Measurements from ENCODE around the gene MYMK.

DNA sequence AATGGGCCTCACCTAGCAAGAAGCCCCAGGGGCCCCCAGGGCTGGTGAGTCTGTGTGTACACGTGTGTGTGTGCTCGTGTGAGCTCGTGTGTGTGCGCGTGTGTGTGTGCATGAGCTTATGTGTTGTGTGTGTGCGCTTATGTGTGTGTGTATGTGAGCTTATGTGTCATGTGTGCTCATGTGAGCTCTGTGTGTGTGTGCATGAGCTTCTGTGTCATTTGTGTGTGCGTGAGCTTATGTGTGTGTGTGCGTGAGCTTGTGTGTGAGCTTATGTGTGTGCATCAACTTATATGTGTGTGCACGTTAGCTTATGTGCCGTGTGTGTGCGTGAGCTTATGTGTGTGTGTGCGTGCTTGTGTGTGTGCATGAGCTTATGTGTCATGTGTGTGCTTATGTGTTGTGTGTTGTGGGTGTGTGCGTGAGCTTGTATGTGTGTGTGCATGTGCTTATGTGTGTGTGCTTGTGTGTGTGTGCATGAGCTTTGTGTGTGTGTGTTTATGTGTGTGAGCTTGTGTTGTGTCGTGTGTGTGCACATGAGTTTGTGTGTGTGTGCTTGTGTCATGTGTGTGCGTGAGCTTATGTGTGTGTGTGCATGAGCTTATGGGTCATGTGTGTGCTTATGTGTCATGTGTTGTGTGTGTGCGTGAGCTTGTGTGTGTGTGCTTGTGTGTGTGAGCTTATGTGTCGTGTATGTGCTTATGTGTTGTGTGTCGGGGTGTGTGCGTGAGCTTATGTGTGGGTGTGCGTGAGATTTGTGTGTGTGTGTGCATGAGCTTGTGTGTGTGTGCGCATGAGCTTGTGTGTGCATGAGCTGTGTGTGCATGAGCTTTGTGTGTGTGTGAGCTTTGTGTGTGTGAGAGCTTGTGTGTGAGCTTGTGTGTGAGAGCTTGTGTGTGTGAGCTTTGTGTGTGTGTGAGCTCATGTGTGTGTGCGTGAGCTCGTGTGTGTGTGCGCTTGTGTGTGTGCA is 29.1 kb downstream of the MYMK start:
- TF ChIP-seq, protein P1, sequence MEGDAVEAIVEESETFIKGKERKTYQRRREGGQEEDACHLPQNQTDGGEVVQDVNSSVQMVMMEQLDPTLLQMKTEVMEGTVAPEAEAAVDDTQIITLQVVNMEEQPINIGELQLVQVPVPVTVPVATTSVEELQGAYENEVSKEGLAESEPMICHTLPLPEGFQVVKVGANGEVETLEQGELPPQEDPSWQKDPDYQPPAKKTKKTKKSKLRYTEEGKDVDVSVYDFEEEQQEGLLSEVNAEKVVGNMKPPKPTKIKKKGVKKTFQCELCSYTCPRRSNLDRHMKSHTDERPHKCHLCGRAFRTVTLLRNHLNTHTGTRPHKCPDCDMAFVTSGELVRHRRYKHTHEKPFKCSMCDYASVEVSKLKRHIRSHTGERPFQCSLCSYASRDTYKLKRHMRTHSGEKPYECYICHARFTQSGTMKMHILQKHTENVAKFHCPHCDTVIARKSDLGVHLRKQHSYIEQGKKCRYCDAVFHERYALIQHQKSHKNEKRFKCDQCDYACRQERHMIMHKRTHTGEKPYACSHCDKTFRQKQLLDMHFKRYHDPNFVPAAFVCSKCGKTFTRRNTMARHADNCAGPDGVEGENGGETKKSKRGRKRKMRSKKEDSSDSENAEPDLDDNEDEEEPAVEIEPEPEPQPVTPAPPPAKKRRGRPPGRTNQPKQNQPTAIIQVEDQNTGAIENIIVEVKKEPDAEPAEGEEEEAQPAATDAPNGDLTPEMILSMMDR (IDR thresholded peaks at IDR 0.05; ENCODE audit: control extremely low read depth in 1 of 3, insufficient read depth in 1 of 3, low read depth in 1 of 3, low read length in 3 of 3) = no peak
- TF ChIP-seq SUZ12 (IDR thresholded peaks at IDR 0.05; ENCODE audit: low read length) (no peak), POLR2A (IDR thresholded peaks at IDR 0.05; ENCODE audit: control extremely low read depth in 1 of 2, low read depth in 2 of 2, low read length in 2 of 2) (no peak), PHF8 (conservative IDR thresholded peaks at IDR 0.05; ENCODE audit: low read depth, low read length) (no peak), BRCA1 (IDR thresholded peaks at IDR 0.05; ENCODE audit: low read depth, low read length) (no peak)
- TF ChIP-seq, protein P2, sequence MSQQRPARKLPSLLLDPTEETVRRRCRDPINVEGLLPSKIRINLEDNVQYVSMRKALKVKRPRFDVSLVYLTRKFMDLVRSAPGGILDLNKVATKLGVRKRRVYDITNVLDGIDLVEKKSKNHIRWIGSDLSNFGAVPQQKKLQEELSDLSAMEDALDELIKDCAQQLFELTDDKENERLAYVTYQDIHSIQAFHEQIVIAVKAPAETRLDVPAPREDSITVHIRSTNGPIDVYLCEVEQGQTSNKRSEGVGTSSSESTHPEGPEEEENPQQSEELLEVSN (IDR thresholded peaks at IDR 0.05) = no peak
